A673 (cell line): Measurements from ENCODE around the gene PIGC. TPM values are rescaled to one million over a fixed set of nuclear protein-coding genes. Genes with fewer than 3 reads are reported as not detected.

Experiments used
- BruUV-seq: library from RNA; stranded (reverse); fragments of 400-500 nt; replicated peaks from 2 replicates; lab custom pipeline; 2021; lab: Mats Ljungman, UMichigan
- CTCF ChIA-PET: fragments of 300-600 bp; sonication (Branson Sonifier 250); formaldehyde crosslinking; loops from one replicate; lab custom pipeline; 2022; ENCODE audit warnings: antibody characterized with exemption; lab: Charles Lee
- POLR2A ChIA-PET: fragments of 300-600 bp; sonication (Branson Sonifier 250); formaldehyde crosslinking; loops from one replicate; lab custom pipeline; 2022; ENCODE audit warnings: antibody characterized with exemption; ENCODE audit not compliant: low non-redundant PET; lab: Charles Lee
- DNase-seq: peaks from one replicate; pipeline ENCODE4 v3.0.0-alpha.2; 2015; ENCODE audit warnings: low spot score
- H3K27ac ChIP-seq: fragments of 200-600 bp; sonication (generic); 2 replicates; pipeline ENCODE4 v1.5.1; 2016; ENCODE audit warnings: mixed run types, low read depth, mild to moderate bottlenecking, mixed read lengths, antibody characterized with exemption, low read length; ENCODE audit not compliant: poor library complexity, severe bottlenecking
- H3K27me3 ChIP-seq: fragments of 200-600 bp; sonication (generic); replicated peaks from 2 replicates; pipeline ENCODE4 v1.6.1; 2017; ENCODE audit warnings: mixed run types, low read depth, mild to moderate bottlenecking, mixed read lengths, antibody characterized with exemption, low read length; ENCODE audit not compliant: insufficient read depth, poor library complexity
- H3K36me3 ChIP-seq: fragments of 200-600 bp; sonication (generic); 2 replicates; pipeline ENCODE4 v1.6.1; 2016; ENCODE audit warnings: mixed run types, mild to moderate bottlenecking, mixed read lengths, antibody characterized with exemption, low read length; ENCODE audit not compliant: insufficient read depth, poor library complexity, severe bottlenecking
- H3K4me1 ChIP-seq: fragments of 200-600 bp; sonication (generic); 2 replicates; pipeline ENCODE4 v1.6.1; 2017; ENCODE audit warnings: mixed run types, mild to moderate bottlenecking, mixed read lengths, antibody characterized with exemption, low read length; ENCODE audit not compliant: insufficient read depth, poor library complexity, severe bottlenecking
- H3K4me3 ChIP-seq: fragments of 200-600 bp; sonication (generic); 2 replicates; pipeline ENCODE4 v1.5.1; 2016; ENCODE audit warnings: low read depth, mixed run types, mild to moderate bottlenecking, mixed read lengths, low read length; ENCODE audit not compliant: poor library complexity, severe bottlenecking
- H3K9me3 ChIP-seq: fragments of 200-600 bp; sonication (generic); 2 replicates; pipeline ENCODE4 v1.6.1; 2016; ENCODE audit warnings: mixed run types, low read depth, mild to moderate bottlenecking, mixed read lengths, antibody characterized with exemption, low read length; ENCODE audit not compliant: poor library complexity, severe bottlenecking
- EZH2 ChIP-seq: fragments of 200-600 bp; sonication (generic); IDR thresholded peaks from 2 replicates; pipeline ENCODE4 v1.6.1; 2017; ENCODE audit warnings: borderline replicate concordance, low read depth, mild to moderate bottlenecking, mixed read lengths, antibody characterized with exemption, low read length; ENCODE audit not compliant: poor library complexity, severe bottlenecking
- intact Hi-C: fragments of 100-400 bp; cut with micrococcal nuclease; formaldehyde crosslinking; loops from one replicate; pipeline ENCODE4 v1.10.0; 2022; ENCODE audit not compliant: unreplicated experiment
- total RNA-seq: library from RNA; stranded (reverse); gene quantifications from 2 replicates; pipeline ENCODE4 v1.2.3, GENCODE V29; 2021
- TF ChIP-seq, protein P1 (sequence below): fragments of 300-800, 200-600 bp; sonication (generic); conservative IDR thresholded peaks from 2 replicates; pipeline ENCODE4 v1.5.1; 2017; ENCODE audit warnings: low read depth, mild to moderate bottlenecking, antibody characterized with exemption, low read length, moderate library complexity, mixed read lengths

Gene PIGC
- total RNA-seq, 1 experiment from 2014 or later, result 21.0 TPM

DNA sequence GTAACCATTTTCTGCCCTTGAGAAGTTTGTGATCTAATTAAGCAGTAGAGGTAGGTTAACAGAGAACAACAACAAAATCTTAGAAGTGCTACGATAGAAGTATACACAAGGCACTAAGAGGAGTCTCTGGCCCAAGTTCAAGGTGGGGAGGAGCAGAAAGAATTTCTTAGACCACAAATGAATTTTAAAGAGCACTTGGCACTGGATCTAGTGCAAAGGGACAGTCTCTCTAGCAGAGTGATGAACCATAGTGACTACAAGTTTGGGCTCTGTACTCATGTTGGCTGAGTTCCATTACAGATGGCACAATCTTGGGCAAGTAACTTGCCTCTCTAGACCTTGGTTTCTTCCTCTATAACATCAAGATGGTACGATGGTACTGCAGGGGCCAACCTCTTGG is 33.3 kb upstream of the PIGC start:
- H3K4me1 ChIP-seq, result no peaks in the 10 kb centered on the region
- TF ChIP-seq, protein P1, sequence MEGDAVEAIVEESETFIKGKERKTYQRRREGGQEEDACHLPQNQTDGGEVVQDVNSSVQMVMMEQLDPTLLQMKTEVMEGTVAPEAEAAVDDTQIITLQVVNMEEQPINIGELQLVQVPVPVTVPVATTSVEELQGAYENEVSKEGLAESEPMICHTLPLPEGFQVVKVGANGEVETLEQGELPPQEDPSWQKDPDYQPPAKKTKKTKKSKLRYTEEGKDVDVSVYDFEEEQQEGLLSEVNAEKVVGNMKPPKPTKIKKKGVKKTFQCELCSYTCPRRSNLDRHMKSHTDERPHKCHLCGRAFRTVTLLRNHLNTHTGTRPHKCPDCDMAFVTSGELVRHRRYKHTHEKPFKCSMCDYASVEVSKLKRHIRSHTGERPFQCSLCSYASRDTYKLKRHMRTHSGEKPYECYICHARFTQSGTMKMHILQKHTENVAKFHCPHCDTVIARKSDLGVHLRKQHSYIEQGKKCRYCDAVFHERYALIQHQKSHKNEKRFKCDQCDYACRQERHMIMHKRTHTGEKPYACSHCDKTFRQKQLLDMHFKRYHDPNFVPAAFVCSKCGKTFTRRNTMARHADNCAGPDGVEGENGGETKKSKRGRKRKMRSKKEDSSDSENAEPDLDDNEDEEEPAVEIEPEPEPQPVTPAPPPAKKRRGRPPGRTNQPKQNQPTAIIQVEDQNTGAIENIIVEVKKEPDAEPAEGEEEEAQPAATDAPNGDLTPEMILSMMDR, result no peak
- intact Hi-C loops, result no loop called here
- no peak overlapping the region for H3K4me3 ChIP-seq
- no TSS peak for BruUV-seq
- no peaks in the 10 kb centered on the region for H3K9me3 ChIP-seq
- no peaks in the 10 kb centered on the region for H3K36me3 ChIP-seq
- DNase-seq, result no peak
- POLR2A ChIA-PET, result no interaction called here
- H3K27ac ChIP-seq, result no peak overlapping the region
- CTCF ChIA-PET, result no interaction called here
- peaks cover 5% of the 10 kb centered on the region for H3K27me3 ChIP-seq

DNA sequence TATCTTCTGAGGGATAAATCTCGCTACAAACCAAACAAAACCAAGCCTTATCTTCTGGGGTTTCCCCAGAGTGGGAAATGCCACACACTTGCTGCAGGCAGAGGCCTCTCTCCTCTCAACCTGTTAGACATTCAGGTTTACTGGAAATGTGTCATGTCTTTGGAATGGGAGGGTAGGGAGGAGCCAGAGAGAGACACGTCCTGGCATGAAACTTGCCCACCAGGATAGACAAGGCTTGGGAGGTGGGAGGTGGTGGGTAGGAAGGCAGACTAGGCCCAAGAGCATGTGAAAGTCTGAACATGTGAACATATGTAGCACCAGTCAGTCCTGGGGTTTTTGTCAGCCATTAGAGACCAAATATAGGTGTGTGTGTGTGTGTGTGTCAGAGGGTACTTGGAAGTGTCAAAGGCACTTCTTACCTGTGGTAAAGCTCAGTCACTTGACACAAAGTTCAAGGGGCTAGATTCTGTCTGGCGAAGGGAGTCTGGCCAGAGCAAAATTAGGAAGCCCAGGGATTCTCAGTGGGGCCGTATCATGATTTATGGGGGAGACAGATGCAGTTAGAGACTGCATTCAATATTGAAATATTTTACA is 32.4 kb upstream of the PIGC start:
- intact Hi-C loops, result no loop called here
- Histone ChIP-seq H3K27me3 (peaks cover 5% of the 10 kb centered on the region), H3K27ac (no peak overlapping the region), H3K9me3 (no peaks in the 10 kb centered on the region), H3K4me1 (no peaks in the 10 kb centered on the region), H3K4me3 (no peak overlapping the region), H3K36me3 (no peaks in the 10 kb centered on the region)
- POLR2A ChIA-PET, result no interaction called here
- CTCF ChIA-PET, result no interaction called here
- no peak for DNase-seq
- TF ChIP-seq, protein P1, result no peak
- no TSS peak for BruUV-seq

DNA sequence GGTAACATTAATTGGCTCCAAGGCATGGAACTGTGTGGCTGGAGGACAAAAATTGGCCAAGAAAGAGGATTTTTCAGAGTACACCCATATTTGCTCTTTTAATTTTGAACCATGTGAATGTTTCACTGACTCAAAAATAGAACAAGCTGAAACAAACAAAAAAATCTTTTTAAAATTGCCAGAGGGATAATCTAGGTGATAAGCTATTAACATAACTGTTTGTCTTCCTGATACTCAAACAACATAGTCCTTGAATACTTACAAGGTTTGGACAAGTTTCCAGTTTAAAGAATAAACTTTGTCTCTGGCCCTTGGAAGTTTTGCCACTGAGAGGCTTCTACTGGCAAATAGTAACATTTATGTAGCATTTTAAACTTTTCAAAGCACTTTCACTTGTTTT is 30.0 kb upstream of the PIGC start:
- ChIA-PET POLR2A (no interaction called here), CTCF (no interaction called here)
- H3K36me3 ChIP-seq, result no peaks in the 10 kb centered on the region

More for the DNA sequence above, 30.0 kb upstream of the PIGC start:
- H3K27me3 ChIP-seq, result peaks cover 5% of the 10 kb centered on the region
- no TSS peak for BruUV-seq
- no peak overlapping the region for H3K27ac ChIP-seq
- H3K4me1 ChIP-seq, result no peaks in the 10 kb centered on the region
- TF ChIP-seq, protein P1, result no peak
- no peak for TF ChIP-seq EZH2
- no peaks in the 10 kb centered on the region for H3K9me3 ChIP-seq
- H3K4me3 ChIP-seq, result no peak overlapping the region
- intact Hi-C loops, result no loop called here
- DNase-seq, result no peak
